WTC11 (cell line): ENCODE measurements around the gene KCNK16. TPM values are rescaled to one million over a fixed set of nuclear protein-coding genes. Genes with fewer than 3 reads are reported as not detected.

Experiments
- ATAC-seq: fragments of 200-7000 bp; cut with Tn5 transposase; 2 replicates; pipeline ENCODE4 v1.10.0; 2021; ENCODE audit warnings: mild to moderate bottlenecking, moderate library complexity
- CTCF ChIA-PET: fragments of 300-600 bp; sonication (Branson Sonifier 250); formaldehyde crosslinking; loops from one replicate; lab custom pipeline; 2021; ENCODE audit warnings: antibody characterized with exemption; lab: Charles Lee
- POLR2A ChIA-PET: fragments of 350-600 bp; sonication (Branson Sonifier 250); formaldehyde crosslinking; loops from one replicate; lab custom pipeline; 2021; ENCODE audit warnings: antibody characterized with exemption; lab: Charles Lee
- DNase-seq: peaks from one replicate; pipeline ENCODE4 v3.0.0; 2021; ENCODE audit warnings: low spot score
- H3K27ac Mint-ChIP-seq: 2 replicates; pipeline ENCODE4 v1.8.0; 2021; ENCODE audit warnings: mixed read lengths
- H3K27me3 Mint-ChIP-seq: 2 replicates; pipeline ENCODE4 v1.8.0; 2021; ENCODE audit warnings: low read depth, mild to moderate bottlenecking, moderate library complexity, mixed read lengths
- H3K36me3 Mint-ChIP-seq: 2 replicates; pipeline ENCODE4 v1.8.0; 2021; ENCODE audit warnings: mixed read lengths
- H3K4me1 Mint-ChIP-seq: 2 replicates; pipeline ENCODE4 v1.8.0; 2022; ENCODE audit warnings: mixed read lengths
- H3K4me3 Mint-ChIP-seq: 2 replicates; pipeline ENCODE4 v1.8.0; 2021; ENCODE audit warnings: mild to moderate bottlenecking, moderate library complexity, mixed read lengths
- H3K9me3 Mint-ChIP-seq: 2 replicates; pipeline ENCODE4 v1.8.0; 2021; ENCODE audit warnings: mixed read lengths
- CDX4 ChIP-seq: fragments of 250-450 bp; sonication (Bioruptor Pico); IDR thresholded peaks from 2 replicates; pipeline ENCODE4 v1.9.0; 2021; ENCODE audit warnings: moderate library complexity, mild to moderate bottlenecking, inconsistent platforms, borderline replicate concordance
- ETV6 ChIP-seq: sonication (generic); formaldehyde crosslinking; IDR thresholded peaks from 2 replicates; pipeline ENCODE4 v1.8.1; 2022; ENCODE audit warnings: mild to moderate bottlenecking, missing genetic modification reagents
- NFATC4 ChIP-seq: fragments of 250-450 bp; sonication (Bioruptor Pico); IDR thresholded peaks from 2 replicates; pipeline ENCODE4 v1.9.0; 2021; ENCODE audit warnings: mild to moderate bottlenecking
- SOX15 ChIP-seq: fragments of 250-450 bp; sonication (Bioruptor Pico); IDR thresholded peaks from 2 replicates; pipeline ENCODE4 v1.9.0; 2021; ENCODE audit warnings: mild to moderate bottlenecking
- USF2 ChIP-seq: sonication (generic); formaldehyde crosslinking; IDR thresholded peaks from 2 replicates; pipeline ENCODE4 v1.8.1; 2023; ENCODE audit warnings: mild to moderate bottlenecking, missing genetic modification reagents, moderate library complexity
- ZMAT4 ChIP-seq: fragments of 250-450 bp; sonication (Bioruptor Pico); IDR thresholded peaks from 2 replicates; pipeline ENCODE4 v1.9.0; 2021; ENCODE audit warnings: mild to moderate bottlenecking
- ZNF263 ChIP-seq: sonication (generic); formaldehyde crosslinking; IDR thresholded peaks from 2 replicates; pipeline ENCODE4 v1.8.1; 2022; ENCODE audit warnings: low read depth, mild to moderate bottlenecking, moderate library complexity, missing genetic modification reagents
- ZNF423 ChIP-seq: fragments of 250-450 bp; sonication (Bioruptor Pico); IDR thresholded peaks from 2 replicates; pipeline ENCODE4 v2.1.2; 2022; ENCODE audit warnings: mild to moderate bottlenecking, moderate library complexity
- total RNA-seq: library from RNA; stranded (reverse); gene quantifications from 3 replicates; pipeline ENCODE4 v1.2.3, GENCODE V29; 2021
- TF ChIP-seq, protein P1 (sequence below): sonication (generic); formaldehyde crosslinking; IDR thresholded peaks from 2 replicates; pipeline ENCODE4 v1.8.1; 2022; ENCODE audit warnings: low read depth, mild to moderate bottlenecking, moderate library complexity, missing genetic modification reagents, borderline replicate concordance
- TF ChIP-seq, protein P2 (sequence below): sonication (generic); formaldehyde crosslinking; IDR thresholded peaks from 2 replicates; pipeline ENCODE4 v1.8.0; 2023; ENCODE audit warnings: missing genetic modification reagents
- TF ChIP-seq, protein P3 (sequence below): fragments of 250-450 bp; sonication (Bioruptor Pico); IDR thresholded peaks from 2 replicates; pipeline ENCODE4 v1.8.0; 2021; ENCODE audit warnings: mild to moderate bottlenecking
- TF ChIP-seq, protein P4 (sequence below): fragments of 250-450 bp; sonication (Bioruptor Pico); IDR thresholded peaks from 2 replicates; pipeline ENCODE4 v1.9.0; 2021; ENCODE audit warnings: mild to moderate bottlenecking, borderline replicate concordance
- TF ChIP-seq, protein P5 (sequence below): sonication (generic); formaldehyde crosslinking; IDR thresholded peaks from 2 replicates; pipeline ENCODE4 v1.8.0; 2022; ENCODE audit warnings: mild to moderate bottlenecking, missing genetic modification reagents
- TF ChIP-seq, protein P6 (sequence below): sonication (generic); formaldehyde crosslinking; IDR thresholded peaks from 2 replicates; pipeline ENCODE4 v1.8.1; 2022; ENCODE audit warnings: mild to moderate bottlenecking, moderate library complexity, missing genetic modification reagents

KCNK16 gene
- total RNA-seq, 1 experiment from 2014 or later = not detected

- POLR2A ChIA-PET = no interaction called here
- TF ChIP-seq, protein P1, sequence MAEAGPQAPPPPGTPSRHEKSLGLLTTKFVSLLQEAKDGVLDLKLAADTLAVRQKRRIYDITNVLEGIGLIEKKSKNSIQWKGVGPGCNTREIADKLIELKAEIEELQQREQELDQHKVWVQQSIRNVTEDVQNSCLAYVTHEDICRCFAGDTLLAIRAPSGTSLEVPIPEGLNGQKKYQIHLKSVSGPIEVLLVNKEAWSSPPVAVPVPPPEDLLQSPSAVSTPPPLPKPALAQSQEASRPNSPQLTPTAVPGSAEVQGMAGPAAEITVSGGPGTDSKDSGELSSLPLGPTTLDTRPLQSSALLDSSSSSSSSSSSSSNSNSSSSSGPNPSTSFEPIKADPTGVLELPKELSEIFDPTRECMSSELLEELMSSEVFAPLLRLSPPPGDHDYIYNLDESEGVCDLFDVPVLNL (CRISPR knock-in tag) = no peak
- TF ChIP-seq, protein P2, sequence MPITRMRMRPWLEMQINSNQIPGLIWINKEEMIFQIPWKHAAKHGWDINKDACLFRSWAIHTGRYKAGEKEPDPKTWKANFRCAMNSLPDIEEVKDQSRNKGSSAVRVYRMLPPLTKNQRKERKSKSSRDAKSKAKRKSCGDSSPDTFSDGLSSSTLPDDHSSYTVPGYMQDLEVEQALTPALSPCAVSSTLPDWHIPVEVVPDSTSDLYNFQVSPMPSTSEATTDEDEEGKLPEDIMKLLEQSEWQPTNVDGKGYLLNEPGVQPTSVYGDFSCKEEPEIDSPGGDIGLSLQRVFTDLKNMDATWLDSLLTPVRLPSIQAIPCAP = no peak
- TF ChIP-seq, protein P3, sequence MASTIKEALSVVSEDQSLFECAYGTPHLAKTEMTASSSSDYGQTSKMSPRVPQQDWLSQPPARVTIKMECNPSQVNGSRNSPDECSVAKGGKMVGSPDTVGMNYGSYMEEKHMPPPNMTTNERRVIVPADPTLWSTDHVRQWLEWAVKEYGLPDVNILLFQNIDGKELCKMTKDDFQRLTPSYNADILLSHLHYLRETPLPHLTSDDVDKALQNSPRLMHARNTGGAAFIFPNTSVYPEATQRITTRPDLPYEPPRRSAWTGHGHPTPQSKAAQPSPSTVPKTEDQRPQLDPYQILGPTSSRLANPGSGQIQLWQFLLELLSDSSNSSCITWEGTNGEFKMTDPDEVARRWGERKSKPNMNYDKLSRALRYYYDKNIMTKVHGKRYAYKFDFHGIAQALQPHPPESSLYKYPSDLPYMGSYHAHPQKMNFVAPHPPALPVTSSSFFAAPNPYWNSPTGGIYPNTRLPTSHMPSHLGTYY = no peak
- TF ChIP-seq NFATC4 (CRISPR knock-in tag) = no peak
- TF ChIP-seq, protein P4, sequence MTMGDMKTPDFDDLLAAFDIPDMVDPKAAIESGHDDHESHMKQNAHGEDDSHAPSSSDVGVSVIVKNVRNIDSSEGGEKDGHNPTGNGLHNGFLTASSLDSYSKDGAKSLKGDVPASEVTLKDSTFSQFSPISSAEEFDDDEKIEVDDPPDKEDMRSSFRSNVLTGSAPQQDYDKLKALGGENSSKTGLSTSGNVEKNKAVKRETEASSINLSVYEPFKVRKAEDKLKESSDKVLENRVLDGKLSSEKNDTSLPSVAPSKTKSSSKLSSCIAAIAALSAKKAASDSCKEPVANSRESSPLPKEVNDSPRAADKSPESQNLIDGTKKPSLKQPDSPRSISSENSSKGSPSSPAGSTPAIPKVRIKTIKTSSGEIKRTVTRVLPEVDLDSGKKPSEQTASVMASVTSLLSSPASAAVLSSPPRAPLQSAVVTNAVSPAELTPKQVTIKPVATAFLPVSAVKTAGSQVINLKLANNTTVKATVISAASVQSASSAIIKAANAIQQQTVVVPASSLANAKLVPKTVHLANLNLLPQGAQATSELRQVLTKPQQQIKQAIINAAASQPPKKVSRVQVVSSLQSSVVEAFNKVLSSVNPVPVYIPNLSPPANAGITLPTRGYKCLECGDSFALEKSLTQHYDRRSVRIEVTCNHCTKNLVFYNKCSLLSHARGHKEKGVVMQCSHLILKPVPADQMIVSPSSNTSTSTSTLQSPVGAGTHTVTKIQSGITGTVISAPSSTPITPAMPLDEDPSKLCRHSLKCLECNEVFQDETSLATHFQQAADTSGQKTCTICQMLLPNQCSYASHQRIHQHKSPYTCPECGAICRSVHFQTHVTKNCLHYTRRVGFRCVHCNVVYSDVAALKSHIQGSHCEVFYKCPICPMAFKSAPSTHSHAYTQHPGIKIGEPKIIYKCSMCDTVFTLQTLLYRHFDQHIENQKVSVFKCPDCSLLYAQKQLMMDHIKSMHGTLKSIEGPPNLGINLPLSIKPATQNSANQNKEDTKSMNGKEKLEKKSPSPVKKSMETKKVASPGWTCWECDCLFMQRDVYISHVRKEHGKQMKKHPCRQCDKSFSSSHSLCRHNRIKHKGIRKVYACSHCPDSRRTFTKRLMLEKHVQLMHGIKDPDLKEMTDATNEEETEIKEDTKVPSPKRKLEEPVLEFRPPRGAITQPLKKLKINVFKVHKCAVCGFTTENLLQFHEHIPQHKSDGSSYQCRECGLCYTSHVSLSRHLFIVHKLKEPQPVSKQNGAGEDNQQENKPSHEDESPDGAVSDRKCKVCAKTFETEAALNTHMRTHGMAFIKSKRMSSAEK (CRISPR knock-in tag) = no peak
- TF ChIP-seq, protein P5, sequence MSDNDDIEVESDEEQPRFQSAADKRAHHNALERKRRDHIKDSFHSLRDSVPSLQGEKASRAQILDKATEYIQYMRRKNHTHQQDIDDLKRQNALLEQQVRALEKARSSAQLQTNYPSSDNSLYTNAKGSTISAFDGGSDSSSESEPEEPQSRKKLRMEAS (CRISPR knock-in tag) = no peak
- no peak for TF ChIP-seq ETV6 (CRISPR knock-in tag)
- TF ChIP-seq ZNF423 (CRISPR knock-in tag) = no peak
- no peak for TF ChIP-seq SOX15 (CRISPR knock-in tag)
- TF ChIP-seq CDX4 (CRISPR knock-in tag) = no peak
- TF ChIP-seq ZNF263 (CRISPR knock-in tag) = no peak
- TF ChIP-seq, protein P6, sequence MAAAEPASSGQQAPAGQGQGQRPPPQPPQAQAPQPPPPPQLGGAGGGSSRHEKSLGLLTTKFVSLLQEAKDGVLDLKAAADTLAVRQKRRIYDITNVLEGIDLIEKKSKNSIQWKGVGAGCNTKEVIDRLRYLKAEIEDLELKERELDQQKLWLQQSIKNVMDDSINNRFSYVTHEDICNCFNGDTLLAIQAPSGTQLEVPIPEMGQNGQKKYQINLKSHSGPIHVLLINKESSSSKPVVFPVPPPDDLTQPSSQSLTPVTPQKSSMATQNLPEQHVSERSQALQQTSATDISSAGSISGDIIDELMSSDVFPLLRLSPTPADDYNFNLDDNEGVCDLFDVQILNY (CRISPR knock-in tag) = no peak
- TF ChIP-seq, all 79 proteins: peak for 0
- no peak overlapping the region for H3K4me3 Mint-ChIP-seq
- peaks cover 54% of the 10 kb centered on the region for H3K4me1 Mint-ChIP-seq
- peaks cover 12% of the 10 kb centered on the region for H3K27me3 Mint-ChIP-seq
- CTCF ChIA-PET = interaction anchor here (1.3 to 3.2 kb wide), 2 partner anchors 10 to 21 kb away, joined by 3 to 31 read pairs; no protein-coding TSS in a partner anchor
- H3K36me3 Mint-ChIP-seq = no peaks in the 10 kb centered on the region
- no peak for DNase-seq
- H3K9me3 Mint-ChIP-seq = peaks cover 7% of the 10 kb centered on the region; the same call in 1 of the 2 replicates
- no peak for ATAC-seq
- H3K27ac Mint-ChIP-seq = no peak overlapping the region
These were observed 29.9 kb downstream of the KCNK16 start for GRCh38 chr6:39292637-39293036.

DNA sequence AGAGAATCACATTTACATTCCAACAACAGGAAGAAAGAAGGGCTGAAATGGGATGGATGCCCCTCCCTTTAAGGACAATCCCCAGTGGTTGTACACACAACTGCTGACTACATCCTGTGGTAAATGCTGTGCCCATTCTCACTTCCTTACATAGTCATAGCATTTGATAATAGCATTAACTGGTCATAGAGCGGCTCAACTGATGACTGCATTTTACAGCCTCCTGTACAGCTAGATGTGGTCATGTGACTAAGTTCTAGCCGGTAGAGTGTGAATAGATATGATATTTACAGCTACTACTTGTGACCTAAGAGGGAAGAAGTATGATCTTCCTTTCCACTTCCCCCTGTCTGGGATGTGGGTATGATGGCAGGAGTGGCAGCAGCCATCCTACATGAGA is 33.0 kb downstream of the KCNK16 start:
- POLR2A ChIA-PET = no interaction called here

More for the DNA sequence above, 33.0 kb downstream of the KCNK16 start:
- DNase-seq (no peak), ATAC-seq (no peak)
- Mint-ChIP-seq H3K27ac (no peak overlapping the region), H3K4me3 (no peak overlapping the region), H3K4me1 (peaks cover 41% of the 10 kb centered on the region), H3K9me3 (peaks cover 12% of the 10 kb centered on the region), H3K27me3 (peaks cover 12% of the 10 kb centered on the region), H3K36me3 (no peaks in the 10 kb centered on the region)
- CTCF ChIA-PET = interaction anchor here (3.2 kb wide), 1 partner anchor 13 kb away, joined by 31 read pairs; no protein-coding TSS in a partner anchor
- TF ChIP-seq USF2 (CRISPR knock-in tag) = peak; percentile 47; the same call in 1 of the 2 replicates
- TF ChIP-seq ZMAT4 = no peak
